Thymus (tissue), 14 donors: Measurements from ENCODE around the gene ART4. TPM values are rescaled to one million over a fixed set of nuclear protein-coding genes. Genes with fewer than 3 reads are reported as not detected.

ENCODE experiments used
- DNase-seq, 9 donors: peaks; one replicate each; pipeline ENCODE4 v3.0.0-alpha.2; 2013; ENCODE audit warnings: low spot score in 9 of 9, low read depth in 6 of 9, missing footprints in 1 of 9
- H3K27ac ChIP-seq, 2 donors: one replicate each; pipeline ENCODE4 v1.5.1; 2013; ENCODE audit warnings: control low read depth in 1 of 2, low read depth in 1 of 2, low read length in 1 of 2, mild to moderate bottlenecking in 1 of 2, moderate library complexity in 1 of 2
- H3K27me3 ChIP-seq, 2 donors: one replicate each; pipeline ENCODE4 v1.5.1; 2013; ENCODE audit warnings: low read length in 1 of 2; ENCODE audit not compliant: control insufficient read depth in 2 of 2, insufficient read depth in 1 of 2
- H3K36me3 ChIP-seq, 2 donors: one replicate each; pipeline ENCODE4 v1.5.1; 2013; ENCODE audit warnings: low read length in 1 of 2, mild to moderate bottlenecking in 1 of 2, moderate library complexity in 1 of 2; ENCODE audit not compliant: control insufficient read depth in 2 of 2, insufficient read depth in 2 of 2
- H3K4me1 ChIP-seq, 2 donors: one replicate each; pipeline ENCODE4 v1.5.1; 2013; ENCODE audit warnings: low read length in 2 of 2; ENCODE audit not compliant: control insufficient read depth in 2 of 2, insufficient read depth in 2 of 2
- H3K4me3 ChIP-seq, 2 donors: one replicate each; pipeline ENCODE4 v1.5.1; 2013; ENCODE audit warnings: low read length in 2 of 2, control low read depth in 1 of 2, mild to moderate bottlenecking in 1 of 2
- H3K9me3 ChIP-seq, 2 donors: one replicate each; pipeline ENCODE4 v1.5.1; 2013; ENCODE audit warnings: low read length in 1 of 2, mild to moderate bottlenecking in 1 of 2; ENCODE audit not compliant: control insufficient read depth in 2 of 2, insufficient read depth in 1 of 2
- WGBS: extraction: QIAGEN DNeasy Blood & Tissue Kit; methylation state at CpG from one replicate; pipeline ENCODE4 v1.1.7; 2013; 5-methylcytosine and 5-hydroxymethylcytosine counted together
- long read RNA-seq, 10 donors: transcript quantifications; one replicate each; lab custom pipeline, GENCODE V29; 2026
- polyA plus RNA-seq: library from polyadenylated mRNA; stranded (reverse); fragments of 200-250 nt; gene quantifications from one replicate; pipeline ENCODE4 v1.2.3, GENCODE V29; 2013
- total RNA-seq: library from RNA; stranded (reverse); fragments of 120-200 nt; gene quantifications from one replicate; pipeline ENCODE4 v1.2.4, GENCODE V29; 2013
- donor health status: healthy.

The ART4 gene
- total RNA-seq (0.38 TPM), polyA plus RNA-seq (0.16 TPM)
- long read RNA-seq, donor 1, result 0 reads
- long read RNA-seq, donor 2, result 0 reads
- long read RNA-seq, donor 3, result 0 reads
- long read RNA-seq, donor 4, result 0 reads
- long read RNA-seq, donor 5, result 0 reads
- long read RNA-seq, donor 6, result 0 reads
- long read RNA-seq, donor 7, full-length matches to known transcripts, result 1 of 1 reads
- long read RNA-seq, donor 7, partial matches to known transcripts, result 0 of 1 reads
- long read RNA-seq, donor 7, other reads (novel, unspliced or antisense), result 0 of 1 reads
- long read RNA-seq, donor 8, result 0 reads
- long read RNA-seq, donor 9, result 0 reads
- long read RNA-seq, donor 10, result 0 reads

DNA sequence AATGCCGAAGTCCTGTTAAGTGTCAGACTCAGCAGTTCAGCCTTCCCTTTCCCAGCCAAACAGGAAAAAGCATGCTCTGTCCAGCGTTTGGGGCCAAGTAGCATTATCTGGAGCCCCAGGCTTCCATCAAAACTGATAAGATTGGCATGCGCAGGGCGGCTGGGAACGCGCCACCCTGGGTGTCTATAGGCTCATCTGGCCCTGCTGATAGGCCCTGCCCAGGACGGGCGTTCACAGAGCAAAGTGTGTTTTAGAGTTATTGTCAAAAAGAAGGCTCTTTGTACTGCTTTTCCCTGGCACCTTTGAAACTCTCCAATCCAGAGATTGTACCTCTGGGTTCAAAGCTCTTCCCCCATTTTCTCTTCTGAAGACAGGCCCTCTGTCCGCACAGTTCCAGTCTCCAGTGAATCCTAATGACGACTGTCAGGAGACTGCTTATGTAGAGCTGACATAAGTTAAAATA is at the start of gene ART4:
ART4 (minus strand) TSS at position 102 of the 463 bp plus-strand sequence. CDS start 413 bp downstream, outside the sequence.
- H3K4me1 ChIP-seq, result no peaks in the 10 kb centered on the region
- no peaks in the 10 kb centered on the region for H3K9me3 ChIP-seq
- no peak for DNase-seq
- H3K27me3 ChIP-seq, result no peaks in the 10 kb centered on the region
- 95% methylated on average over 10 of the region's 10 CpGs for WGBS
- H3K4me3 ChIP-seq, result no peak within 1 kb of the TSS
- no peak within 1 kb of the TSS for H3K27ac ChIP-seq
- no peaks in the 10 kb centered on the region for H3K36me3 ChIP-seq

DNA sequence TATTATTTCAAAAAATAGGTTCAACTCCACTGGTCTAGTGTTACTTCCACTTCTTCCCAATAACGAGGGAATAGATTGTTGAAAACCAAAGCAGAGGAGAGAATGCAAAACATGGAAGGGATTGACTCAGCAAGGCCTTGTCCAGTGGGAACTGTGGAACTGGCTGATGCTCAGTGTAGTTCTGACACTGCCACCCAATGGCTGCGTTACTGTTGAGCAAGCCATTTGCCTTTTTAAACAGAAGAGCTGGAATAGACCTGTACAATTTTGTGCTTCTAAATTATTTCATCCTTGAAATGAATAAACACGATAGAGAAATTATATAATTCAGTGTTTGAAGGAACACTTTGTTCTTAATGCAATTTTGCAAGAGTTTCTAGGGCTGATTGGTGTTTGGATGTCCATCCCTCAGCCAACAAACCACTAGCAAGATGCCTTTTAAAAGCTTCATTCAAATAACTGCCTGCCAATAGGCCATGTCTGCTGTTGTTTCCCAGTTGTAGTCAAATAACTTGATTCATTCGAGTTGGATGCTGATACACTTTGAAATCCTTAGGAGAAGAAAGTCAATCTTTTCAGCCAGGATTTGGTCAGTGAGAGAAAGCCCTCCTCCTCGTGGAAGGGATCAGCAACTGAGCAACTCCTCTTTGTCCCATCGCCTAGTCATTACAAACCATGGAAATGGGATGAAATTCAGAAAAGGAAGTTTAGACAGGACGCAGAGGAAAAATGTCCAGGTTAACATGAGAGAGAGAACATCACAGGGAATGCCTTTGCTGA is 49.6 kb upstream of the ART4 start:
- no peaks in the 10 kb centered on the region for H3K9me3 ChIP-seq
- H3K4me1 ChIP-seq, result no peaks in the 10 kb centered on the region
- no peak overlapping the region for H3K4me3 ChIP-seq
- no peak for DNase-seq
- H3K36me3 ChIP-seq, result no peaks in the 10 kb centered on the region
- 93% methylated on average over 7 of the region's 7 CpGs for WGBS
- no peaks in the 10 kb centered on the region for H3K27me3 ChIP-seq
- H3K27ac ChIP-seq, result no peak overlapping the region

DNA sequence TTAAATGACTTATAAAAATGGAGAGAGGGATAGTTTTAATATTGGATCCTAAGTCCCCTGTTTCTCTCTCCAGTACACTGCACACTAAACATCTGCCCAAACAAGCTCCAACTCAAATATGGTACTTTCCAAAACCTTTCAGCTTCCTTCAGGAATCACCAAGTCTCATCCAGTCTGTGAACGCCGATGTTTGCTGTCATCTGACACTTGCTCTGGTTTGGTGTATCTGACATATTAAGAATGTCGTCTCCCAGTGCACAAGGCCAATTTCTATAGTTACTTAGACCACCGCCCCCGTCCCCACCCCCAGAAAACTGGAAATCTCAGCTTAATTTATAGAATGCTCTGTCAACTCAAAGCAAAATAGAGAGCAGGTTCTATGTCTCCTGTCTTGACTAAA is 47.4 kb upstream of the ART4 start:
- no peaks in the 10 kb centered on the region for H3K9me3 ChIP-seq
- H3K27ac ChIP-seq, result no peak overlapping the region
- H3K27me3 ChIP-seq, result no peaks in the 10 kb centered on the region
- WGBS, result 92% methylated on average over 5 of the region's 5 CpGs
- no peaks in the 10 kb centered on the region for H3K36me3 ChIP-seq
- peaks cover 0 to 3% of the 10 kb centered on the region in 2 donors for H3K4me1 ChIP-seq
- no peak overlapping the region for H3K4me3 ChIP-seq
- no peak for DNase-seq

DNA sequence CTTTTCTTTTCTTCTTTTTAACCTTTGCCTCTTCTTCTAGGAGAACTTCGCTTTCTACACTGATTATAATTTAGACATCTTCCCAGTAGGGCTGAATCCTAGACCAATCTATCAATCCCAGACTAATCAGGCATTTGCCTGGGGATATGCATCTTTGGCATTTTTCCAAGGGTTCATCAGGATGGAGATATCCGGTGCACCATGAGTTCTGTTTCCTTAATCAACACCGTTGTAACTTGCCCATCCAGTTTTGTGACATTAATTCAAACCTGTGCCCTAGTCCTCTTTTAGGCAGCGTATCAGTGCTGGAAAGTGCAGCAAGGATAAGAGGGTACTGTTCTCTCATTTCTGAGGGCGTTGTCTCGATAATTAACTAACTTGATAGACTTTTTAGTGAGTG is 42.9 kb upstream of the ART4 start:
- Histone ChIP-seq H3K27ac (no peak overlapping the region), H3K9me3 (no peaks in the 10 kb centered on the region), H3K4me1 (peaks cover 3 to 9% of the 10 kb centered on the region in 2 donors), H3K27me3 (no peaks in the 10 kb centered on the region), H3K36me3 (no peaks in the 10 kb centered on the region), H3K4me3 (no peak overlapping the region)
- 90% methylated on average over 6 of the region's 6 CpGs for WGBS
- no peak for DNase-seq

DNA sequence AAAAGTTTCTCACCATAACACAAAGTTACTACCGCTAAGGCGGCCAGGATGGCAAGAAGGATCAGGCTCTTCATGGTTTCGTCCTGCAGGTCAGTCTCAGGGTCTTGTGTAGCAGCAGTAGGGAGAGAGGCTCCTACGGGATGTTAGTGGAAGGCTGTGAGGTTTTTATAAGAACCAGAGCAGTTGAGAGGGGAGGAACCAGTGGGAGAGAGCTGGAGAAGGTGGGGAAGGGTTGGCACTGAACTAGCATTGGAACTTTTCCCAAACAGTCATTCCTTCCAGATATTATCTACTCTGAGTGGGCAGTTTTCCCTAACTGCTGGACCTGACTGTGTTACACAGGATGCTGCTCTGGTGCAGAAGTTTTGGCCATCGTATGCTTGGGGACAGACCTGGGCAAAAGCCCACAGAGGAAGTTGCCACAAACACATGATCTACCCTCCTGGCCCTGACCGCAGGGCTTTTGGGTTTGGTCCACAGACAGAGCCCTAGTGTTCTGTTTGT is 42.4 kb upstream of the ART4 start, which contains the start of gene MGP:
MGP (minus strand) TSS at position 137 of the 504 bp plus-strand sequence; CDS start at position 74, 63 bp downstream.
- no peak within 1 kb of the TSS for H3K4me3 ChIP-seq
- no peak for DNase-seq
- 74% methylated on average over 6 of the region's 6 CpGs for WGBS
- H3K9me3 ChIP-seq, result no peaks in the 10 kb centered on the region
- H3K27me3 ChIP-seq, result no peaks in the 10 kb centered on the region
- no peaks in the 10 kb centered on the region for H3K36me3 ChIP-seq
- peaks cover 3 to 9% of the 10 kb centered on the region in 2 donors for H3K4me1 ChIP-seq
- peak within 1 kb of the TSS in 1 of 2 donors; percentile 61 for H3K27ac ChIP-seq

GRCh38 chr12:14884458-14884878 is 41.1 kb upstream of the ART4 start:
- DNase-seq, result peak; percentile 29 to 88 (median 64)
- Histone ChIP-seq H3K4me3 (peak overlapping the region in 1 of 2 donors; percentile 9), H3K27ac (peak overlapping the region in 1 of 2 donors; percentile 61), H3K4me1 (peaks cover 3 to 9% of the 10 kb centered on the region in 2 donors), H3K36me3 (no peaks in the 10 kb centered on the region), H3K27me3 (no peaks in the 10 kb centered on the region), H3K9me3 (no peaks in the 10 kb centered on the region)
- 1% methylated on average over 5 of the region's 5 CpGs for WGBS

- Histone ChIP-seq H3K36me3 (no peaks in the 10 kb centered on the region), H3K4me1 (peaks cover 3 to 9% of the 10 kb centered on the region in 2 donors), H3K4me3 (no peak overlapping the region), H3K27ac (no peak overlapping the region), H3K9me3 (no peaks in the 10 kb centered on the region), H3K27me3 (no peaks in the 10 kb centered on the region)
- no peak for DNase-seq
- WGBS, result 91% methylated on average over 10 of the region's 10 CpGs
Observed at GRCh38 chr12:14883686-14884085, 40.4 kb upstream of the ART4 start.

DNA sequence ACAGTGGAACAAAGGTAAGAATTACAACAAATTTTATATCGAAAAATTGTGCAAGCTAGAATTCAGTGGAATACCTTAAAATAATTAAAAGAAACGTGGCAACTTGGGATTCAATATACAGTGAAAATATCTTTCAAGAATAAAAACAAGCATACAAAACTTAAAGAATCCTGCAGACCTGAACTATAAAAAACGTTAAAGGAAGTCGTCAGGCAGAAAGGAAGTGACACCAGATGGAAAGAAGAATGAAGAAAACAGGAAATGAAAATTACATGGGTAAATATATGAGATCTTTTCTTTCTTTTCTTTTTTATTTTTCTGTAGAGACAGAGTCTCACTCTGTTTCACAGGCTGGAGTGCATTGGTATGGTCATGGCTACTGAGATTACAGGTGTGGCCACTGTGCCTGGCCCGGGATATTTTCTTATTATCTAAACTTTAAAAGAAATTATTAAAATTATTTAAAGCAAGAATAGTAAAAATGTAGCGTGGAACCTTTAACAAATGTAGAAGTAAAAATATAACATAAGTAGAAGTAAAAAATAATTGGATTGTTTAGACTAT is 37.6 kb upstream of the ART4 start:
- H3K4me3 ChIP-seq, result no peak overlapping the region
- H3K4me1 ChIP-seq, result peaks cover 3 to 9% of the 10 kb centered on the region in 2 donors
- DNase-seq, result no peak
- H3K36me3 ChIP-seq, result no peaks in the 10 kb centered on the region
- no peaks in the 10 kb centered on the region for H3K9me3 ChIP-seq
- H3K27ac ChIP-seq, result no peak overlapping the region
- no peaks in the 10 kb centered on the region for H3K27me3 ChIP-seq
- 70% methylated on average over 6 of the region's 6 CpGs for WGBS
